CD14-positive monocyte (primary cell): ENCODE measurements around the gene BATF. TPM values are rescaled to one million over a fixed set of nuclear protein-coding genes. Genes with fewer than 3 reads are reported as not detected.

Source experiments
- DNase-seq, 3 donors: peaks; one replicate each; pipeline ENCODE4 v3.0.0-alpha.2; 2011 to 2022
- H2AFZ ChIP-seq: 2 replicates; pipeline ENCODE4 v1.6.0; 2012; ENCODE audit warnings: mild to moderate bottlenecking, low read depth, low read length, inconsistent platforms; ENCODE audit not compliant: insufficient read depth, poor library complexity, severe bottlenecking
- H3K27ac ChIP-seq, 2 donors: 1 replicate in 1 of 2; 2 replicates in 1 of 2; pipeline ENCODE4 v1.5.1; 2012 to 2013; ENCODE audit warnings: low read length in 2 of 2, control low read depth in 1 of 2, inconsistent platforms in 1 of 2, low read depth in 1 of 2, mild to moderate bottlenecking in 1 of 2
- H3K27me3 ChIP-seq, 2 donors: one replicate each; pipeline versions ENCODE4 v1.6.0 to v1.6.1; 2011 to 2013; ENCODE audit warnings: low read length in 2 of 2; ENCODE audit not compliant: control insufficient read depth in 2 of 2, insufficient read depth in 2 of 2
- H3K36me3 ChIP-seq, 2 donors: replicated peaks in 1 of 2; 1 replicate in 1 of 2; 2 replicates in 1 of 2; pipeline versions ENCODE4 v1.5.1 to v1.6.1; 2012 to 2013; ENCODE audit warnings: low read length in 2 of 2, control low read depth in 1 of 2, inconsistent platforms in 1 of 2, mild to moderate bottlenecking in 1 of 2; ENCODE audit not compliant: insufficient read depth in 2 of 2, control insufficient read depth in 1 of 2
- H3K4me1 ChIP-seq, 2 donors: 1 replicate in 1 of 2; 2 replicates in 1 of 2; pipeline versions ENCODE4 v1.5.1 to v1.6.1; 2012 to 2013; ENCODE audit warnings: low read length in 2 of 2, control low read depth in 1 of 2, inconsistent platforms in 1 of 2, mild to moderate bottlenecking in 1 of 2, moderate library complexity in 1 of 2; ENCODE audit not compliant: insufficient read depth in 2 of 2, control insufficient read depth in 1 of 2
- H3K4me2 ChIP-seq: replicated peaks from 2 replicates; pipeline ENCODE3; 2012; ENCODE audit warnings: low read length, moderate library complexity, mild to moderate bottlenecking; ENCODE audit not compliant: poor library complexity, severe bottlenecking; ENCODE audit errors: extremely low read depth
- H3K4me3 ChIP-seq, 3 experiments: fragments of 200-600 bp in 1 of 3; sonication (generic) in 1 of 3; replicated peaks in 1 of 3; 1 replicate in 2 of 3; 2 replicates in 1 of 3; pipeline ENCODE4 v1.5.1; 2011 to 2013; ENCODE audit warnings: low read length in 3 of 3, mild to moderate bottlenecking in 3 of 3, control low read depth in 2 of 3, low read depth in 2 of 3, inconsistent platforms in 1 of 3, moderate library complexity in 1 of 3
- H3K79me2 ChIP-seq: 2 replicates; pipeline ENCODE4 v1.6.0; 2012; ENCODE audit warnings: mild to moderate bottlenecking, control low read depth, inconsistent platforms, low read length, moderate library complexity; ENCODE audit not compliant: insufficient read depth
- H3K9ac ChIP-seq: 2 replicates; pipeline ENCODE4 v1.6.0; 2017; ENCODE audit warnings: low read length, mild to moderate bottlenecking; ENCODE audit not compliant: insufficient read depth, poor library complexity, severe bottlenecking
- H3K9me3 ChIP-seq, 2 donors: replicated peaks in 1 of 2; 1 replicate in 1 of 2; 2 replicates in 1 of 2; pipeline versions ENCODE4 v1.5.1 to v1.6.1; 2012 to 2013; ENCODE audit warnings: low read length in 2 of 2, control low read depth in 1 of 2; ENCODE audit not compliant: control insufficient read depth in 1 of 2, insufficient read depth in 1 of 2
- H4K20me1 ChIP-seq: 2 replicates; pipeline ENCODE4 v1.6.0; 2012; ENCODE audit warnings: mild to moderate bottlenecking, low read length, control low read depth, moderate library complexity; ENCODE audit not compliant: insufficient read depth
- H3K27ac Mint-ChIP-seq, 7 donors: one replicate each; pipeline ENCODE4 v1.8.0; 2020; ENCODE audit warnings: mild to moderate bottlenecking in 7 of 7, mixed read lengths in 7 of 7, moderate library complexity in 6 of 7, inconsistent platforms in 2 of 7
- H3K27me3 Mint-ChIP-seq, 3 donors: one replicate each; pipeline ENCODE4 v1.8.0; 2021 to 2022; ENCODE audit warnings: low read depth in 3 of 3, mild to moderate bottlenecking in 3 of 3, mixed read lengths in 3 of 3, moderate library complexity in 3 of 3, inconsistent platforms in 1 of 3
- H3K36me3 Mint-ChIP-seq, 2 donors: one replicate each; pipeline ENCODE4 v1.8.0; 2020; ENCODE audit warnings: mixed read lengths in 2 of 2, inconsistent platforms in 1 of 2, mild to moderate bottlenecking in 1 of 2
- H3K4me1 Mint-ChIP-seq: one replicate; pipeline ENCODE4 v1.8.0; 2020; ENCODE audit warnings: mild to moderate bottlenecking, mixed read lengths
- H3K4me3 Mint-ChIP-seq, 2 donors: one replicate each; pipeline ENCODE4 v1.8.0; 2020; ENCODE audit warnings: mild to moderate bottlenecking in 2 of 2, mixed read lengths in 2 of 2, moderate library complexity in 1 of 2
- H3K9me3 Mint-ChIP-seq, 7 donors: one replicate each; pipeline ENCODE4 v1.8.0; 2020 to 2022; ENCODE audit warnings: mixed read lengths in 7 of 7, mild to moderate bottlenecking in 6 of 7, moderate library complexity in 6 of 7, inconsistent platforms in 2 of 7
- CTCF ChIP-seq: fragments of 200-600 bp; IDR thresholded peaks from one replicate; pipeline ENCODE4 v1.8.0; 2022; ENCODE audit warnings: antibody characterized with exemption, mild to moderate bottlenecking
- WGBS: methylation state at CpG from one replicate; pipeline ENCODE4 v1.1.5; 2013; ENCODE audit warnings: missing lambda C conversion rate; ENCODE audit not compliant: insufficient coverage; 5-methylcytosine and 5-hydroxymethylcytosine counted together
- intact Hi-C, 2 donors: fragments of 100-400 bp; cut with micrococcal nuclease; formaldehyde crosslinking; loops; one replicate each; pipeline versions ENCODE4 v1.15.0 to v1.15.1; 2023
- polyA plus RNA-seq, 3 donors: library from polyadenylated mRNA; depleted of rRNA in 1 of 3; unstranded in 2 of 3; stranded (reverse) in 1 of 3; fragments of 300-500 nt in 2 of 3; fragments of >200 nt in 1 of 3; fragmentation: Illumina TruSeq in 2 of 3; gene quantifications; 1 replicate in 2 of 3; 2 replicates in 1 of 3; pipeline ENCODE4 v1.2.3, GENCODE V29; 2012 to 2021

BATF gene
- polyA plus RNA-seq, 3 donors: 12.6 to 25.8 (median 20.9) TPM

DNA sequence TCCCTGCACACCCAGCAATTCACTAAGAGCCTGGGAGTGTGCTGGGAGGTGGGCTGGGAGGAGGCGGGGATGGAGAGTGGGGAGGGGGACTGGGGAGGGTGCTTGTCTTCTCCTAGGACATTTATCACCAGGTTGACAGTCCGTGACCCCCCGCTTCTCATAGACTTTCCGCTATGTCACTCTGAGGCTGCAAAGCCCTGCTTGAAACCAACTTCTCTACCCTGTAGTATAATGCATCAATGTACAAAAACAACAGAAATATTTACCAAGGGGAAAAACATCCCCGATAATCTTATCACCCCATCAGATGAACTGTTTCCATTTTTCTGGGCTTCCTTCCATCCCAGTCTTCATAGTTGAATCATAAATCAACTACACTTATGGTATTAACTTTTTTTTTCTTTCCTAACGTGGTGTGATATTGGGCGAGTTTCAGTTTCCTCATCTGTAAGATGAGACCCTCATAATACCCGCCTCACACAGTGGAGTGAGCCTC lies 28.6 kb upstream of the BATF start:
- Histone ChIP-seq H4K20me1 (no peaks in the 10 kb centered on the region), H3K4me3 (no peak overlapping the region), H3K4me1 (peaks cover 25 to 26% of the 10 kb centered on the region in 2 donors), H3K27me3 (no peaks in the 10 kb centered on the region), H3K9me3 (no peaks in the 10 kb centered on the region), H3K9ac (no peak overlapping the region), H3K27ac (no peak overlapping the region), H3K4me2 (no peak overlapping the region), H3K36me3 (no peaks in the 10 kb centered on the region), H2AFZ (no peak overlapping the region), H3K79me2 (no peaks in the 10 kb centered on the region)
- intact Hi-C loops: no loop called here
- TF ChIP-seq CTCF: no peak
- no CpG with 5 or more reads among the region's 8 CpGs for WGBS
- H3K27ac Mint-ChIP-seq: no peak overlapping the region
- H3K36me3 Mint-ChIP-seq: no peaks in the 10 kb centered on the region
- H3K9me3 Mint-ChIP-seq: peaks cover 0 to 5% (median 0%) of the 10 kb centered on the region in 7 donors
- H3K4me3 Mint-ChIP-seq: no peak overlapping the region
- peaks cover 29% of the 10 kb centered on the region for H3K4me1 Mint-ChIP-seq
- no peak for DNase-seq
- peaks cover 0 to 8% (median 4%) of the 10 kb centered on the region in 3 donors for H3K27me3 Mint-ChIP-seq

DNA sequence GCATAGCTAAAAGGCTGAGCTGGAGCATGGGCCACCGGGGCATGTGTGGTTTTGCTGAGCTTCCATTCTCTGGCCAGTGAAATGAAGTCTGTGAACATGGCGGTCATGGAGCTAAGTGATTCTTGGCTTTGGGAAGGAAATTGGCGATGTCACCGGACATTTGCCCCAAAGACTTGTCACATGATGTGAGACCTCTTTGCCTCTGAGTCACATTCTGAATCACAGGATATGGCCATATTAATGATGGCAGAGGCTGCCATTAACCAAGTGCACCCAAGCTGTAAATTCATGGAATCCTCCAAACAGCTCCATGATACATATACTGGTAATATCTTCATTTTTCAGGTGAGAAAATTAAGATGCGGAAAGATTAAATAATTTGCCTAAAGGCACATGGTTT lies 27.4 kb upstream of the BATF start:
- Histone ChIP-seq H3K27ac (no peak overlapping the region), H3K4me3 (no peak overlapping the region), H4K20me1 (no peaks in the 10 kb centered on the region), H3K4me1 (peaks cover 25 to 26% of the 10 kb centered on the region in 2 donors), H3K4me2 (no peak overlapping the region), H3K27me3 (no peaks in the 10 kb centered on the region), H3K9me3 (no peaks in the 10 kb centered on the region), H3K79me2 (no peaks in the 10 kb centered on the region), H3K36me3 (no peaks in the 10 kb centered on the region), H2AFZ (no peak overlapping the region), H3K9ac (no peak overlapping the region)
- intact Hi-C loops: no loop called here
- Mint-ChIP-seq H3K4me1 (peaks cover 28% of the 10 kb centered on the region), H3K27ac (no peak overlapping the region), H3K27me3 (peaks cover 0 to 8% (median 4%) of the 10 kb centered on the region in 3 donors), H3K9me3 (peaks cover 0 to 5% (median 0%) of the 10 kb centered on the region in 7 donors), H3K4me3 (peak overlapping the region in 1 of 2 donors; percentile 15), H3K36me3 (no peaks in the 10 kb centered on the region)
- DNase-seq: peak; percentile 15 to 61 (median 25)
- TF ChIP-seq CTCF: no peak
- WGBS: 100% methylated on average over 4 of the region's 5 CpGs
